ENCODE results near the gene SPRTN.

Gene SPRTN

GRCh38 chr1:231355171-231355570 is 17.1 kb downstream of the SPRTN start:
- ATAC-seq = no peak
- TF ChIP-seq PPARA (CRISPR knock-in tag; IDR thresholded peaks at IDR 0.05; ENCODE audit: borderline replicate concordance) = no peak
- TF ChIP-seq POU6F1 (CRISPR knock-in tag; IDR thresholded peaks at IDR 0.05; ENCODE audit: borderline replicate concordance, low read depth) = no peak
- TF ChIP-seq ZNF8 (CRISPR knock-in tag; IDR thresholded peaks at IDR 0.05) = no peak
- TF ChIP-seq PATZ1 (CRISPR knock-in tag; IDR thresholded peaks at IDR 0.05; ENCODE audit: borderline replicate concordance) = no peak

GRCh38 chr1:231357187-231357772 is 19.2 kb downstream of the SPRTN start:
- no peak for ATAC-seq
- no peak for TF ChIP-seq POU6F1 (CRISPR knock-in tag; IDR thresholded peaks at IDR 0.05; ENCODE audit: borderline replicate concordance, low read depth)
- TF ChIP-seq CREB5 (CRISPR knock-in tag; IDR thresholded peaks at IDR 0.05; ENCODE audit: low read depth) = no peak
- TF ChIP-seq CSDC2 (CRISPR knock-in tag; IDR thresholded peaks at IDR 0.05) = no peak
- no peak for TF ChIP-seq ARNTL (CRISPR knock-in tag; IDR thresholded peaks at IDR 0.05; ENCODE audit: borderline replicate concordance, low read depth)
- no peak for TF ChIP-seq GLIS3 (CRISPR knock-in tag; IDR thresholded peaks at IDR 0.05)
- no peak for TF ChIP-seq ZNF565 (CRISPR knock-in tag; conservative IDR thresholded peaks at IDR 0.05; ENCODE audit: low read depth)
- no peak for TF ChIP-seq TOX (CRISPR knock-in tag; IDR thresholded peaks at IDR 0.05; ENCODE audit: borderline replicate concordance)
- TF ChIP-seq CSRNP3 (CRISPR knock-in tag; IDR thresholded peaks at IDR 0.05) = no peak
- TF ChIP-seq ISL1 (CRISPR knock-in tag; IDR thresholded peaks at IDR 0.05) = no peak

GRCh38 chr1:231357831-231358354 is 19.8 kb downstream of the SPRTN start:
- TF ChIP-seq OSR1 (CRISPR knock-in tag; IDR thresholded peaks at IDR 0.05) (no peak), PATZ1 (CRISPR knock-in tag; IDR thresholded peaks at IDR 0.05; ENCODE audit: borderline replicate concordance) (no peak), ARNTL (CRISPR knock-in tag; IDR thresholded peaks at IDR 0.05; ENCODE audit: borderline replicate concordance, low read depth) (no peak), TOX (CRISPR knock-in tag; IDR thresholded peaks at IDR 0.05; ENCODE audit: borderline replicate concordance) (no peak), ZFP30 (CRISPR knock-in tag; IDR thresholded peaks at IDR 0.05) (no peak), CSDC2 (CRISPR knock-in tag; IDR thresholded peaks at IDR 0.05) (no peak), ZC3H10 (CRISPR knock-in tag; IDR thresholded peaks at IDR 0.05) (no peak), BACH2 (CRISPR knock-in tag; IDR thresholded peaks at IDR 0.05; ENCODE audit: borderline replicate concordance) (no peak), GLIS3 (CRISPR knock-in tag; IDR thresholded peaks at IDR 0.05) (no peak), SNAI2 (CRISPR knock-in tag; IDR thresholded peaks at IDR 0.05) (no peak), CREB5 (CRISPR knock-in tag; IDR thresholded peaks at IDR 0.05; ENCODE audit: low read depth) (no peak), PPARA (CRISPR knock-in tag; IDR thresholded peaks at IDR 0.05; ENCODE audit: borderline replicate concordance) (no peak), ISL1 (CRISPR knock-in tag; IDR thresholded peaks at IDR 0.05) (no peak), ESRRG (CRISPR knock-in tag; IDR thresholded peaks at IDR 0.05) (no peak), TCF4 (CRISPR knock-in tag; IDR thresholded peaks at IDR 0.05; ENCODE audit: borderline replicate concordance) (no peak), CSRNP3 (CRISPR knock-in tag; IDR thresholded peaks at IDR 0.05) (no peak), RARB (CRISPR knock-in tag; IDR thresholded peaks at IDR 0.05) (no peak), ZFP3 (CRISPR knock-in tag; IDR thresholded peaks at IDR 0.05) (no peak), ZNF70 (CRISPR knock-in tag; IDR thresholded peaks at IDR 0.05) (no peak), ZNF8 (CRISPR knock-in tag; IDR thresholded peaks at IDR 0.05) (no peak)
- ATAC-seq = peak; percentile 91
